PC-9 (cell line): ENCODE measurements around the gene ZNF154. TPM values are rescaled to one million over a fixed set of nuclear protein-coding genes. Genes with fewer than 3 reads are reported as not detected.
A peak's percentile ranks its signal among the peaks of the same experiment; 100 is the strongest.

Experiments used
- BruUV-seq: library from RNA; stranded (reverse); fragments of 400-500 nt; replicated peaks from 2 replicates; lab custom pipeline; 2021; lab: Mats Ljungman, UMichigan
- CTCF ChIA-PET: fragments of 300-600 bp; sonication (Branson Sonifier 250); formaldehyde crosslinking; loops from one replicate; lab custom pipeline; 2022; ENCODE audit warnings: antibody characterized with exemption; lab: Charles Lee
- POLR2A ChIA-PET: fragments of 300-600 bp; sonication (Branson Sonifier 250); formaldehyde crosslinking; loops from one replicate; lab custom pipeline; 2022; ENCODE audit warnings: antibody characterized with exemption; ENCODE audit not compliant: unreplicated experiment; lab: Charles Lee
- DNase-seq, 2 experiments: peaks; one replicate each; pipeline versions ENCODE4 v3.0.0 to v3.0.0-alpha.2; 2015 to 2022; ENCODE audit warnings: mixed read lengths in 1 of 2
- H2AFZ ChIP-seq: fragments of 200-600 bp; sonication (generic); 2 replicates; pipeline ENCODE4 v1.8.1; 2017; ENCODE audit warnings: antibody characterized with exemption
- H3F3A ChIP-seq: fragments of 200-600 bp; sonication (generic); 2 replicates; pipeline ENCODE4 v1.8.1; 2017; ENCODE audit warnings: antibody characterized with exemption, mild to moderate bottlenecking, low read depth; ENCODE audit not compliant: insufficient read depth
- H3K27ac ChIP-seq: fragments of 200-600 bp; sonication (generic); 2 replicates; pipeline ENCODE4 v1.6.1; 2016; ENCODE audit warnings: mixed run types
- H3K27me3 ChIP-seq: fragments of 200-600 bp; sonication (generic); 2 replicates; pipeline ENCODE4 v1.6.1; 2016; ENCODE audit warnings: low read depth, mixed run types; ENCODE audit not compliant: insufficient read depth
- H3K36me3 ChIP-seq: fragments of 200-600 bp; sonication (generic); 2 replicates; pipeline ENCODE4 v1.6.1; 2016; ENCODE audit warnings: low read depth, mixed run types
- H3K4me1 ChIP-seq: fragments of 200-600 bp; sonication (generic); replicated peaks from 2 replicates; pipeline ENCODE4 v1.6.1; 2016; ENCODE audit warnings: mixed run types; ENCODE audit not compliant: insufficient read depth
- H3K4me2 ChIP-seq: fragments of 200-600 bp; sonication (generic); 2 replicates; pipeline ENCODE4 v1.6.1; 2017; ENCODE audit warnings: mixed run types
- H3K4me3 ChIP-seq: fragments of 200-600 bp; sonication (generic); 2 replicates; pipeline ENCODE4 v1.6.1; 2016; ENCODE audit warnings: mixed run types
- H3K79me2 ChIP-seq: fragments of 200-600 bp; sonication (generic); 2 replicates; pipeline ENCODE4 v1.6.1; 2017; ENCODE audit warnings: low read depth, mixed run types
- H3K9me2 ChIP-seq: fragments of 200-600 bp; sonication (generic); 2 replicates; pipeline ENCODE4 v1.8.1; 2017; ENCODE audit warnings: mild to moderate bottlenecking; ENCODE audit not compliant: insufficient read depth
- H3K9me3 ChIP-seq: fragments of 200-600 bp; sonication (generic); 2 replicates; pipeline ENCODE4 v1.8.1; 2016; ENCODE audit warnings: low read depth; ENCODE audit not compliant: insufficient read depth
- H4K20me1 ChIP-seq: fragments of 200-600 bp; sonication (generic); 2 replicates; pipeline ENCODE4 v1.8.1; 2017; ENCODE audit not compliant: insufficient read depth
- EZH2 ChIP-seq: fragments of 200-600 bp; sonication (generic); IDR thresholded peaks from 2 replicates; pipeline ENCODE4 v1.8.0; 2017; ENCODE audit warnings: antibody characterized with exemption, low read depth
- intact Hi-C: fragments of 100-400 bp; cut with micrococcal nuclease; formaldehyde crosslinking; loops from one replicate; pipeline ENCODE4 v1.10.0; 2022; ENCODE audit not compliant: unreplicated experiment
- total RNA-seq: library from RNA; stranded (reverse); gene quantifications from 2 replicates; pipeline ENCODE4 v1.2.3, GENCODE V29; 2021
- TF ChIP-seq, protein P1 (sequence below): fragments of 200-600 bp; sonication (generic); conservative IDR thresholded peaks from 2 replicates; pipeline ENCODE4 v1.6.1; 2017; ENCODE audit warnings: mixed run types, antibody characterized with exemption, mild to moderate bottlenecking, moderate library complexity

The ZNF154 gene
- total RNA-seq, 1 experiment from 2014 or later, result 0.17 TPM

DNA sequence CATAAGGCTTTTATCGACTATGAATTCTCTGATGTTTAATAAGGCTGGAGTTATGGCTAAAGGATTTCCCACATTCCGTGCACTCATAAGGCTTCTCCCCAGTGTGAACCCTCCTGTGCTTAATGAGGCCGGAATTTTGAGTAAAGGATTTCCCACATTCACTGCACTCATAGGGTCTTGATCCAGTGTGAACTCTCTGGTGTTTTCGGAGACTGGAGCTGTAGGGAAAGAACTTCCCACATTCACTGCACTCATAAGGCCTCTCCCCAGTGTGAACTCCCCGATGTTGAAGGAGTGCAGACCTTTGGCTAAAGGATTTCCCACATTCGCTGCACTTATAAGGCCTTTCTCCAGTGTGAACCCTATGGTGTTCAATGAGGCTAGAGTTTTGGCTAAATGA is 7.4 kb downstream of the ZNF154 start:
- POLR2A ChIA-PET, result no interaction called here
- Histone ChIP-seq H3K27ac (no peak overlapping the region), H4K20me1 (no peaks in the 10 kb centered on the region), H3K36me3 (no peaks in the 10 kb centered on the region), H3K4me3 (no peak overlapping the region), H2AFZ (no peak overlapping the region), H3K9me2 (no peaks in the 10 kb centered on the region; the same call in 1 of the 2 replicates), H3F3A (no peaks in the 10 kb centered on the region), H3K4me1 (no peaks in the 10 kb centered on the region), H3K27me3 (no peaks in the 10 kb centered on the region), H3K4me2 (no peak overlapping the region), H3K79me2 (no peaks in the 10 kb centered on the region), H3K9me3 (peaks cover 24% of the 10 kb centered on the region)
- DNase-seq, result no peak
- TF ChIP-seq, protein P1, sequence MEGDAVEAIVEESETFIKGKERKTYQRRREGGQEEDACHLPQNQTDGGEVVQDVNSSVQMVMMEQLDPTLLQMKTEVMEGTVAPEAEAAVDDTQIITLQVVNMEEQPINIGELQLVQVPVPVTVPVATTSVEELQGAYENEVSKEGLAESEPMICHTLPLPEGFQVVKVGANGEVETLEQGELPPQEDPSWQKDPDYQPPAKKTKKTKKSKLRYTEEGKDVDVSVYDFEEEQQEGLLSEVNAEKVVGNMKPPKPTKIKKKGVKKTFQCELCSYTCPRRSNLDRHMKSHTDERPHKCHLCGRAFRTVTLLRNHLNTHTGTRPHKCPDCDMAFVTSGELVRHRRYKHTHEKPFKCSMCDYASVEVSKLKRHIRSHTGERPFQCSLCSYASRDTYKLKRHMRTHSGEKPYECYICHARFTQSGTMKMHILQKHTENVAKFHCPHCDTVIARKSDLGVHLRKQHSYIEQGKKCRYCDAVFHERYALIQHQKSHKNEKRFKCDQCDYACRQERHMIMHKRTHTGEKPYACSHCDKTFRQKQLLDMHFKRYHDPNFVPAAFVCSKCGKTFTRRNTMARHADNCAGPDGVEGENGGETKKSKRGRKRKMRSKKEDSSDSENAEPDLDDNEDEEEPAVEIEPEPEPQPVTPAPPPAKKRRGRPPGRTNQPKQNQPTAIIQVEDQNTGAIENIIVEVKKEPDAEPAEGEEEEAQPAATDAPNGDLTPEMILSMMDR, result no peak
- no peak for TF ChIP-seq EZH2
- intact Hi-C loops, result no loop called here
- CTCF ChIA-PET, result no interaction called here
- no TSS peak for BruUV-seq

DNA sequence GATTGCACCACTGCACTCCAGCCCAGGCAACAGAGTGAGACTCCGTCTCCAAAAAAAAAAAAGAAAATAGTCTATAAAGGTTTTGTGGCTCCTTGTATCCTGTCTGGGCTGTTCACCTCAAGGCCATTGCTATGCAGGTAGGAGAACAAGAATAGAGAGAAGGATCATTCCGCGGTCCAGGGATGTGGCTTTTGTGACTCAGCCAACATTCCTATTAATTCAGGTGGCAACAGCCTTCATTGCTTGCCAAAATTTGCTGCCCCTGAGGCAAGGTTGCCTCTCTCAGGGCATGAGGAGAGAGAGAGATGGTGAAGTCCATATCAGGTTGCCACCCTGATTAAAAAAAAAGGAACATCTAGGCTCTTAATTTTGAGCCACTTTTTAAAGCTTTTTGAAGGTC is 19.3 kb downstream of the ZNF154 start:
- peaks cover 91% of the 10 kb centered on the region for H3K9me3 ChIP-seq
- peak in 1 of 2 experiments; percentile 59 for DNase-seq
- TF ChIP-seq, protein P1, result no peak
- no peak for TF ChIP-seq EZH2
- no peak overlapping the region for H3K4me3 ChIP-seq
- H4K20me1 ChIP-seq, result no peaks in the 10 kb centered on the region
- no peaks in the 10 kb centered on the region for H3K27me3 ChIP-seq
- no peak overlapping the region for H3K4me2 ChIP-seq
- no peaks in the 10 kb centered on the region for H3K9me2 ChIP-seq
- ChIA-PET CTCF (no interaction called here), POLR2A (no interaction called here)
- H2AFZ ChIP-seq, result no peak overlapping the region
- no peak overlapping the region for H3K27ac ChIP-seq
- H3K4me1 ChIP-seq, result no peaks in the 10 kb centered on the region
- H3F3A ChIP-seq, result peaks cover 9% of the 10 kb centered on the region; the same call in 1 of the 2 replicates
- intact Hi-C loops, result no loop called here
- no TSS peak for BruUV-seq
- H3K36me3 ChIP-seq, result peaks cover 65% of the 10 kb centered on the region
- H3K79me2 ChIP-seq, result peaks cover 42% of the 10 kb centered on the region

DNA sequence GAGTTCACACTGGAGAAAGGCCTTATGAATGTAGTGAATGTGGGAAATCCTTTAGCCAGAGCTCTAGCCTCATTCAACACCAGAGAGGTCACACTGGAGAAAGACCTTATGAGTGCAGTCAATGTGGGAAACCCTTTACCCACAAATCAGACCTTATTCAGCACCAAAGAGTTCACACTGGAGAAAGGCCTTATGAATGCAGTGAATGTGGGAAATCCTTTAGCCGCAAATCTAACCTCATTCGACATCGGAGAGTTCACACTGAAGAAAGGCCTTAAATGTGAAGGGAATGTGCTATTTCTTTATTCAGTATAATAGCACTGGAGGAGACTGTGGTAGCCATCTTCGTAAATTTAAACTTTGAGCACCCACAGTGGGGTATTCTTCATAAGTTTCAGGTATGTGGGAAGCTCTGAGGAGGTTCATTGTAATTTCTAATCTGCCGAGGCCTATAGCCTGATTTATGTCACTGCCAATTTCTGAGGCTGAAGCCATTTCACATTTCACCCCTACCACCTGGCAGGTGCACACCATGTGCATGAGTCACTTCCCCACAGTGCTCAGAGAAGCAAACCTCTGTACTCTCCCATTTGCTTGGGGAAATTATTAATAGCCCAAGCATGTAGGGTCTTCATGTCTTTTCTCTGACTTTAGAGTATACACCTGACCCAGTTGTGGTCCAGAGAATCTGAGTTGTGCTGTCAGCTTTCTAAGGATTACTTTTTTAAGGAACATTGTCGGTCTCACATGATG is 20.8 kb downstream of the ZNF154 start:
- Histone ChIP-seq H3K79me2 (peaks cover 57% of the 10 kb centered on the region), H3K27me3 (no peaks in the 10 kb centered on the region), H3F3A (peaks cover 9% of the 10 kb centered on the region; the same call in 1 of the 2 replicates), H3K9me3 (peaks cover 95% of the 10 kb centered on the region), H3K4me3 (0 out of 2 replicates have a peak overlapping the region, but pooled peaks have one; percentile 5), H2AFZ (no peak overlapping the region), H3K9me2 (no peaks in the 10 kb centered on the region), H3K36me3 (peaks cover 81% of the 10 kb centered on the region), H3K4me2 (no peak overlapping the region), H4K20me1 (no peaks in the 10 kb centered on the region), H3K27ac (no peak overlapping the region), H3K4me1 (no peaks in the 10 kb centered on the region)
- BruUV-seq, result no TSS peak
- TF ChIP-seq, protein P1, result no peak
- no peak for TF ChIP-seq EZH2
- ChIA-PET POLR2A (no interaction called here), CTCF (no interaction called here)
- intact Hi-C loops, result no loop called here
- no peak for DNase-seq
